Keratinocyte (primary cell): ENCODE measurements around the gene WFDC1.

Source experiments
- EZH2 ChIP-seq: IDR thresholded peaks from one replicate; pipeline ENCODE4 v1.6.1; 2012; ENCODE audit warnings: inconsistent platforms, mild to moderate bottlenecking, low read length, moderate library complexity
- TF ChIP-seq, protein P1 (sequence below), 3 experiments: IDR thresholded peaks in 1 of 3; conservative IDR thresholded peaks in 1 of 3; optimal IDR thresholded peaks in 1 of 3; 2 replicates in 2 of 3; 3 replicates in 1 of 3; pipeline versions ENCODE3 to v1.5.1; 2011; ENCODE audit warnings: low read length in 3 of 3, mild to moderate bottlenecking in 3 of 3, moderate library complexity in 2 of 3, control low read depth in 1 of 3, inconsistent platforms in 1 of 3; ENCODE audit not compliant: insufficient read depth in 2 of 3; ENCODE audit errors: extremely low read depth in 1 of 3

DNA sequence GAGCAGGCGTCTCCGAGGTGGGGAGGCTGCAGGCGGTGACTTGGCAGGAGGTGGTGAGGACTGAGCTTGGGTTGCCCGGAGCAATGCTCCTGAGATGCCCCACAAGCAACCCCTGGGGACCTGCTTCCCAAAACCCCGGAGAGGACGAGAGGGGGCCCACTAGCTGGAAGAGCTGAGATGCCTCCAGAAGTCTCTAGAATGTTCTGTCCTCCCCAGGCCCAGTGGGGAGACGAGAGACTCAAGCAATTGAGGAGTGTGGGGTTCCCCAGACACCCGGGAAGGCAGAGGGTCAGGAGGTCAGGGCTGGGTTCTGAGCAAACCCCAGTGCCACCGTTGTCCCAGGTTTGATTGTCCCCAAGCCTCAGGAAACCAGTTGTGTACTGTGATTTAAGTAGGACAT lies 52.5 kb downstream of the WFDC1 start:
- TF ChIP-seq, protein P1, sequence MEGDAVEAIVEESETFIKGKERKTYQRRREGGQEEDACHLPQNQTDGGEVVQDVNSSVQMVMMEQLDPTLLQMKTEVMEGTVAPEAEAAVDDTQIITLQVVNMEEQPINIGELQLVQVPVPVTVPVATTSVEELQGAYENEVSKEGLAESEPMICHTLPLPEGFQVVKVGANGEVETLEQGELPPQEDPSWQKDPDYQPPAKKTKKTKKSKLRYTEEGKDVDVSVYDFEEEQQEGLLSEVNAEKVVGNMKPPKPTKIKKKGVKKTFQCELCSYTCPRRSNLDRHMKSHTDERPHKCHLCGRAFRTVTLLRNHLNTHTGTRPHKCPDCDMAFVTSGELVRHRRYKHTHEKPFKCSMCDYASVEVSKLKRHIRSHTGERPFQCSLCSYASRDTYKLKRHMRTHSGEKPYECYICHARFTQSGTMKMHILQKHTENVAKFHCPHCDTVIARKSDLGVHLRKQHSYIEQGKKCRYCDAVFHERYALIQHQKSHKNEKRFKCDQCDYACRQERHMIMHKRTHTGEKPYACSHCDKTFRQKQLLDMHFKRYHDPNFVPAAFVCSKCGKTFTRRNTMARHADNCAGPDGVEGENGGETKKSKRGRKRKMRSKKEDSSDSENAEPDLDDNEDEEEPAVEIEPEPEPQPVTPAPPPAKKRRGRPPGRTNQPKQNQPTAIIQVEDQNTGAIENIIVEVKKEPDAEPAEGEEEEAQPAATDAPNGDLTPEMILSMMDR (optimal IDR thresholded peaks at IDR 0.05 in 1 of 3, IDR thresholded peaks at IDR 0.05 in 1 of 3, conservative IDR thresholded peaks at IDR 0.05 in 1 of 3; ENCODE audit: extremely low read depth in 1 of 3, insufficient read depth in 2 of 3, low read length in 3 of 3): no peak
- no peak for TF ChIP-seq EZH2
